ENCODE data around the gene VPS18.

VPS18 gene

GRCh38 chr15:40869686-40870085, 24.6 kb upstream of the VPS18 start:
- no peak for ATAC-seq
- TF ChIP-seq, protein P1, sequence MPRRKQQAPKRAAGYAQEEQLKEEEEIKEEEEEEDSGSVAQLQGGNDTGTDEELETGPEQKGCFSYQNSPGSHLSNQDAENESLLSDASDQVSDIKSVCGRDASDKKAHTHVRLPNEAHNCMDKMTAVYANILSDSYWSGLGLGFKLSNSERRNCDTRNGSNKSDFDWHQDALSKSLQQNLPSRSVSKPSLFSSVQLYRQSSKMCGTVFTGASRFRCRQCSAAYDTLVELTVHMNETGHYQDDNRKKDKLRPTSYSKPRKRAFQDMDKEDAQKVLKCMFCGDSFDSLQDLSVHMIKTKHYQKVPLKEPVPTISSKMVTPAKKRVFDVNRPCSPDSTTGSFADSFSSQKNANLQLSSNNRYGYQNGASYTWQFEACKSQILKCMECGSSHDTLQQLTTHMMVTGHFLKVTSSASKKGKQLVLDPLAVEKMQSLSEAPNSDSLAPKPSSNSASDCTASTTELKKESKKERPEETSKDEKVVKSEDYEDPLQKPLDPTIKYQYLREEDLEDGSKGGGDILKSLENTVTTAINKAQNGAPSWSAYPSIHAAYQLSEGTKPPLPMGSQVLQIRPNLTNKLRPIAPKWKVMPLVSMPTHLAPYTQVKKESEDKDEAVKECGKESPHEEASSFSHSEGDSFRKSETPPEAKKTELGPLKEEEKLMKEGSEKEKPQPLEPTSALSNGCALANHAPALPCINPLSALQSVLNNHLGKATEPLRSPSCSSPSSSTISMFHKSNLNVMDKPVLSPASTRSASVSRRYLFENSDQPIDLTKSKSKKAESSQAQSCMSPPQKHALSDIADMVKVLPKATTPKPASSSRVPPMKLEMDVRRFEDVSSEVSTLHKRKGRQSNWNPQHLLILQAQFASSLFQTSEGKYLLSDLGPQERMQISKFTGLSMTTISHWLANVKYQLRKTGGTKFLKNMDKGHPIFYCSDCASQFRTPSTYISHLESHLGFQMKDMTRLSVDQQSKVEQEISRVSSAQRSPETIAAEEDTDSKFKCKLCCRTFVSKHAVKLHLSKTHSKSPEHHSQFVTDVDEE (CRISPR knock-in tag; IDR thresholded peaks at IDR 0.05): no peak
- TF ChIP-seq ZC3H10 (CRISPR knock-in tag; IDR thresholded peaks at IDR 0.05) (no peak), TCF4 (CRISPR knock-in tag; IDR thresholded peaks at IDR 0.05; ENCODE audit: borderline replicate concordance) (no peak)

GRCh38 chr15:40870716-40871115, 23.5 kb upstream of the VPS18 start:
- TF ChIP-seq ISL1 (CRISPR knock-in tag; IDR thresholded peaks at IDR 0.05) (no peak), BACH2 (CRISPR knock-in tag; IDR thresholded peaks at IDR 0.05; ENCODE audit: borderline replicate concordance) (no peak), CREB5 (CRISPR knock-in tag; IDR thresholded peaks at IDR 0.05; ENCODE audit: low read depth) (no peak), ZFP3 (CRISPR knock-in tag; IDR thresholded peaks at IDR 0.05) (no peak), ZC3H10 (CRISPR knock-in tag; IDR thresholded peaks at IDR 0.05) (no peak), ZNF8 (CRISPR knock-in tag; IDR thresholded peaks at IDR 0.05) (no peak), ARNTL (CRISPR knock-in tag; IDR thresholded peaks at IDR 0.05; ENCODE audit: borderline replicate concordance, low read depth) (no peak), GLIS3 (CRISPR knock-in tag; IDR thresholded peaks at IDR 0.05) (no peak), RARB (CRISPR knock-in tag; IDR thresholded peaks at IDR 0.05) (no peak)
- TF ChIP-seq, protein P1 (CRISPR knock-in tag; IDR thresholded peaks at IDR 0.05): no peak
- ATAC-seq: no peak

GRCh38 chr15:40871749-40872617, 22.3 kb upstream of the VPS18 start:
- TF ChIP-seq ZNF8 (CRISPR knock-in tag; IDR thresholded peaks at IDR 0.05) (no peak), CREB5 (CRISPR knock-in tag; IDR thresholded peaks at IDR 0.05; ENCODE audit: low read depth) (no peak), SNAI2 (CRISPR knock-in tag; IDR thresholded peaks at IDR 0.05) (no peak), RARB (CRISPR knock-in tag; IDR thresholded peaks at IDR 0.05) (no peak)
- ATAC-seq: no peak

DNA sequence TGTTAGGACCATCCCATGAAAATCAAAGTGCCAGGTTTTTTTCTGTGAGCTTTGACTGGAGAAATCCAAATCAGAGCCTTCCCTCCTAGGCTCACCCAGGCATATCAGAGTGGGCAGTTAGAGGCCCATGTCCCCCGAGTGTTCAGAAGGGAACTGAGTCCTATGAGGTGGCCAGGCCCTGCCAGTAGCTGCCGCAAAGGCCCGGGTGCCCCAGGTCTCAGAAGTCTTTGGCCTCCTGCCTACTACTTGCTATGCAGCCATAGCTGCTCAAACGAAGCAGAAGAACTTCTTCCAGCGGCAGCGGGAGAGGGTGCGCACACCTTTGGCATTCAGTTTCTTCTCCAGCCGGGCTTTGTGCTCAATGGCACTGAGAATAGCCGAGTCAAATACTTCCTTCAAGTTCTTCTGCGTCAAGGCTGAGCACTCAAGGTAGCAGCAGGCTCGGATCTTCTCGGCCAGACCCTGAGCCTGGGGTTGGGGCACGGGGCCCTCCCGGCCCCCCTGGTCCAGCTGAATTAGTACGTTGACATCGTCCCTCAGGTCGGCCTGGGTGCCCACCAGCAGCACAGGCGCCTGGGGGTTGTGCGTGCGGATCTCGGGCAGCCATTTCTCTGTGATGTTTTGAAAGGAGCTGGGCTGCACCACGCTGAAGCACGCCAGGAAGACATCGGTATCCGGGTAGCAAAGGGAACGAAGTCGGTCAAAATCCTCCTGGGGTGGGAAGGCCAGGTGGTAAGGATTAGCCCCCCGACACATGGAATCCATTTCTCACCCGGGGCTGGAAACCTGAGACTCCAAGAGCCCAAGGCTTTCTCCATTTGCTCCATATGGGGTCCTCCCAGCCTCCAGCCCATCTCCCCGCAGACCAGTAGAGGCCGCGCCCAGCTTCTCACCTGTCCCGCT, 21.2 kb upstream of the VPS18 start:
- ATAC-seq: no peak
- TF ChIP-seq, protein P1 (CRISPR knock-in tag; IDR thresholded peaks at IDR 0.05): no peak
- TF ChIP-seq CSRNP3 (CRISPR knock-in tag; IDR thresholded peaks at IDR 0.05) (no peak), RARB (CRISPR knock-in tag; IDR thresholded peaks at IDR 0.05) (no peak), TOX (CRISPR knock-in tag; IDR thresholded peaks at IDR 0.05; ENCODE audit: borderline replicate concordance) (no peak), TCF4 (CRISPR knock-in tag; IDR thresholded peaks at IDR 0.05; ENCODE audit: borderline replicate concordance) (no peak)
- TF ChIP-seq, protein P2, sequence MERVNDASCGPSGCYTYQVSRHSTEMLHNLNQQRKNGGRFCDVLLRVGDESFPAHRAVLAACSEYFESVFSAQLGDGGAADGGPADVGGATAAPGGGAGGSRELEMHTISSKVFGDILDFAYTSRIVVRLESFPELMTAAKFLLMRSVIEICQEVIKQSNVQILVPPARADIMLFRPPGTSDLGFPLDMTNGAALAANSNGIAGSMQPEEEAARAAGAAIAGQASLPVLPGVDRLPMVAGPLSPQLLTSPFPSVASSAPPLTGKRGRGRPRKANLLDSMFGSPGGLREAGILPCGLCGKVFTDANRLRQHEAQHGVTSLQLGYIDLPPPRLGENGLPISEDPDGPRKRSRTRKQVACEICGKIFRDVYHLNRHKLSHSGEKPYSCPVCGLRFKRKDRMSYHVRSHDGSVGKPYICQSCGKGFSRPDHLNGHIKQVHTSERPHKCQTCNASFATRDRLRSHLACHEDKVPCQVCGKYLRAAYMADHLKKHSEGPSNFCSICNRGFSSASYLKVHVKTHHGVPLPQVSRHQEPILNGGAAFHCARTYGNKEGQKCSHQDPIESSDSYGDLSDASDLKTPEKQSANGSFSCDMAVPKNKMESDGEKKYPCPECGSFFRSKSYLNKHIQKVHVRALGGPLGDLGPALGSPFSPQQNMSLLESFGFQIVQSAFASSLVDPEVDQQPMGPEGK (CRISPR knock-in tag; IDR thresholded peaks at IDR 0.05; ENCODE audit: borderline replicate concordance): no peak

Measured in SK-N-SH treated with all-trans-retinoic acid at 6 μM for 48 hours (cell line).